ENCODE measurements around the gene CFAP74.

The CFAP74 gene

DNA sequence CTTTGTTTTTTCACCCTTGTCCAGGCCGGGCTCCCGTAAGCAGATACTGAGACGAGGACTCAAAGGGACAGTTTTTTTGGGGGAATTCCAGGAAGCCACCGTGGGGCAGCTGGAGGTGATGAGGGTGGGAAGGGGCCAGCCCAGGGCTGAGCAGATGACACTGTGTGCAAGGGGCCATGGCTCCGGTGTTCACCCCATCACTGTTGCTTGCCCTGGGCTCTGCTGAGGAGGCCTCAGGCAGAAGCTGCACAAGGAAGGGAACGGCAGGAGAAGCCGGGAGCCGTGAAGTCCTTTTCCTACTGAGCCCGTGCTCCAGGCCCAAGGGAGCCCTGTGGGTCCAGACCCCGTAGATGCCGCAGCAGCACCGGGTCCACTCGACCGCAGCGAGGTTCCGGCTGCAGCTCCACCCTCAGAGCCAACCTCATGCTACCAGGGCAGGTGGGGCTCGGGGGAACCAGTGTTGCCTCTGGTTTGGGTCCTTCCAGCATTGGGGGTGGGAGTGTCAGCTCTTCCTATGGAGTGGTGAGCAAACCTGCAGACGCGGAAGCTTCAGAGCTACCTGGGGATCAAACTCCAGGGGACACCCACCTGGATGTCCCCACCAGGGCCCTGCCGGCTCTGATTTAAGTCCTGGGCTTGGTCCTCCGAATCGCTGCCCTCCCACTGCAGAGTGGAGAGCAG, 92.8 kb downstream of the CFAP74 start:
- DNase-seq: no peak

DNA sequence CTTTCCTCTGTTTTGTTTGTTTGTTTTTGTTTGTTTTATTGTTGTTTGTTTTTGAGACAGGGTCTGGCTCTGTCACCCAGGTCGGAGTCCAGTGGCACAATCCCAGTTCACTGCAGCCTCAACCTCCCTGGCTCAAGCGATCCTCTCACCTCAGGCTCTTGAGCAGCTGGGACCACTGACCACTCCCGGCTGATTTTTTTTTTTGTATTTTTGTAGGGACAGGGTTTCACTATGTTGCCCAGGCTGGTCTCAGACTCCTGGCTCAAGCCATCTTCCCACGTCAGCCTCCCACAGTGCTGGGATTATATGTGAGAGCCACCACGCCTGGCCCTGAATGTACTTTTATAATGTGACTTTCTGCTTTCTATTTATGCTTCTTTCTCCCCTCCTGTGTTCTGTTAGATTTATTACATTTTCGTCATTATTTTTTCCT, 93.5 kb downstream of the CFAP74 start:
- DNase-seq: no peak

DNA sequence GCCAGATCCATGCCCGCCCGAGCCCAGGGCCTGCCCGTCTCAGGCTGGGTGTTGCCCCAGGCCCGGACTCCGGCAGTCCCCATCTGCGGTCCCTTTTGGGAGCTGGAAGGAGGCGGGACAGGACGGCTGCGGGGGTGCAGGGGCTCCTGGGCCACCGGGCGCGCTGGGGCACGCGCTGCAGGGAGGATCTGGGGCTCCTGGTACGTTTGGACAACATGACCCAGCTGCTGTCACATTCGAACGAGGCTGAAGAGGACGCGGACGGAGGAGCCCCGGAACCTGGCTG, 95.1 kb downstream of the CFAP74 start:
- no peak for DNase-seq

DNA sequence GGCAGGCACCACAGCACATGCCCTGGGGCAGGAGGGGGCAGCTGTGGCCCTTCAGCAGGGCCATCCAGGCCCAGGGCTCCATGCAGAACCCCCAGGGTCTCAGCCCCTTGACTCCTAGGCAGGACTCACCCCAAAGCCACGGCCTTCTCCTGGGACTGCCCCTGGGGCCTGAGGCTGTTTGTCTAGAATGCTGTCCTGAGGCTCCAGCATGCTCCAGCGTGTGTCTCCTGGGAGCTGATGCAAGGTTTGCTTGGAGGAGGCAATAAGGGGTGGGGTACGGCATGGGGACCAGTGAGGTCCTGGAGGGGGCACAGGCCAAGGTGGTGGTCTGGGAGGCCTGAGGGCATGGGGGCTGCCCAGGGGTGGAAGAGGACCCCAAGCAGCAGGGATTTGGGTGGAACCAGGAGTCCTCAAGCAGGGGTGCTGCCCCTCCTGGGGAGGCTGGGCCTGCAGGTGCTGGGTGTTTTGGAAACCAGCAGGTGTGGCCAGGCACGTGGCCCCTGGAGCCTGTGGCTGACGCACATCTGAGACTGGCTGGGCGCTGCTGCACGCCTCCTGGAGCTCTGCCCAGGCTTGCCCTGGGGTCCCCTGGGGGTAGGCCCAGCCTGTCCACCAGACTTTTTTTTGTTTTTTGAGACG, 96.4 kb downstream of the CFAP74 start:
- no peak for DNase-seq

DNA sequence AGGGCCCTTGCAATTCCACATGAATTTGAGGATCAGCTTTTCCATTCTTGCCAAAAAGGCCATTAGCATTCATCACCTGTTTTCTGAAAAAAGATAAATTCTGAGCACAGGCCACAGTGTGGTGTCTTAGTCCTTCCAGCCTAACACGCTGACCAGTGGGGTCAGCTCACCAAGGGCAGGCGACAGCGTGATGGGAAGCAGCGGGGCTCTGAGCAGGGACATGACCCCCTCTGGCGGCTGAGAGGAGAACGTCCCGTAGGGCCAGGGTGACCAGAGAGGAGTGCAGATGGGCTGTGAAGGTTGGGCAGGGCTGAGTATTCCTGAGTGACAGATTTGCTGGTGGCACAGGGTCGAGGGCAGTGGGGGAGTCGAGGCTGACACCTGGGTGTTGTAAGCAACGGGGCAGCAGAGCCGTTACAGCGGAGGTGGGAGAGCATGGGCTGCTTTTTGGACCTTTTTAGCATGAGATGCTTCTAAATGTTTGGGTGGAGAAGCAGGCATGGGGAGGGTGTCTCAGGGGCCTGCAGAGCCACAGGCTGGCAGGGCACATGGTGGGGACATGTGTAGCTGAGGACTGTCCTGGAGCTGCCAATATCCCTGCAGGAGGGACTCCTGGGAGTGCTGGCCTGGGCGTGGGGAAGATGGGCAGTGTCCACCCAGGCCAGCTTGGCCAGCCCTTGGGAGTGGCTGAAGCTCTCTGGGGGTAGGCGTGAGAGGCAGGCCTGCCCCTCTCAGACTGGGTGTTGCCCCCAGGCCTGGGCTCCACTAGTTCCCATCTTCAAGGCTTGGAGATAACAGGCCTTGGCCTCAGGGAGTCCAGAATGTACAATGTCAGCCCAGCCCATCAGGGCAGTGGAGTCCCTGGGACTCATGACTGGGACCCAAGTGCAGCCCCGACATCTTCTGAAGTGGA, 97.1 kb downstream of the CFAP74 start:
- DNase-seq: no peak

DNA sequence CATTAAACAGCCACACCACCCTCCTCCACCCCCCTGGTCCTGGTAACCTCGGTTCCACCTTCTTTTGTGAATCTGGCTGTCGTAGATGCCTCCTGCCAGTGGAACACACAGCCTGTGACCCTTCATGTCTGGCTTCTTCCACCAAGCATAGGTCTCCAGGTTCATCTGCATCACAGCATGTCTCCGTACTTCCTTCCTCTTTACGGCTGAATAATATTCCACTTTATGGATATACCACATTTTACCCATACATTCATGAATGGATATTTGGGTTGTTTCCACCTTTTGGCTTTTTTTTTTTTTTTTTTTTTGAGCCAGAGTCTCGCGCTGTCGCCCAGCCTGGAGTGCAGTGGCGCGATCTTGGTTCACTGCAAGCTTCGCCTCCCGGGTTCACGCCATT, 100.4 kb downstream of the CFAP74 start:
- no peak for DNase-seq

DNA sequence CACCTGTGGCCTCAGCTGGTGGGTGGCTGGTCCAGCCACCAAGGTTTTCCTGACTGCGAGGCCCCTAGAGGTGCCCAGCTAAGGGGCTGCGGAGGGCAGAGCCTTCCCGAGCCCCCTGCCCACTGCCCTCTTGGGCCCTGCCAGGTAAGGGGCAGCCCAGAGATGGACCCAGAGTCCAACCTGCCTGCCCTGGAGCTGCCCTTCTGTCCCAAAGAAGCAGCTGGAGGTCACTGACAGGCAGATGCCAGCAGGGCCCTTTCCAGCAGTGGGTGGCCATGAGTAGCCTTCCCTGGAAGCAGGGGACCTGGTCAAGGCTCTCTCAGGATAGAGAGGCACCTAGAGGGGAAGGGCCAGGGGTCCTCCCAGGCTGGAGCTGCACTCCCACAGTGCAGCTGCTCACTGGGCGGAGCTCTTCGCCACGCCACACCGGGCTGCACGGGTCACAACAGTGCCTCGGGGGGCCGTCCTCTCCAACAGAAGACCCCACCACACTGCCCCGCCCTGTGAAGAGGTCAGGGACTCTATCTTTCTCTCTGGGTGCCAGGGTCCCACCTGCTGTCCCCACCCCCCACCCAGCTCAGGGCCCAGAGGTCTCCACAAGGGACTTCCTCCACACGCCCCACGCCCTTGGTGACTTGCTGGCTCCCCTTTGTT, 101.8 kb downstream of the CFAP74 start:
- DNase-seq: no peak

DNA sequence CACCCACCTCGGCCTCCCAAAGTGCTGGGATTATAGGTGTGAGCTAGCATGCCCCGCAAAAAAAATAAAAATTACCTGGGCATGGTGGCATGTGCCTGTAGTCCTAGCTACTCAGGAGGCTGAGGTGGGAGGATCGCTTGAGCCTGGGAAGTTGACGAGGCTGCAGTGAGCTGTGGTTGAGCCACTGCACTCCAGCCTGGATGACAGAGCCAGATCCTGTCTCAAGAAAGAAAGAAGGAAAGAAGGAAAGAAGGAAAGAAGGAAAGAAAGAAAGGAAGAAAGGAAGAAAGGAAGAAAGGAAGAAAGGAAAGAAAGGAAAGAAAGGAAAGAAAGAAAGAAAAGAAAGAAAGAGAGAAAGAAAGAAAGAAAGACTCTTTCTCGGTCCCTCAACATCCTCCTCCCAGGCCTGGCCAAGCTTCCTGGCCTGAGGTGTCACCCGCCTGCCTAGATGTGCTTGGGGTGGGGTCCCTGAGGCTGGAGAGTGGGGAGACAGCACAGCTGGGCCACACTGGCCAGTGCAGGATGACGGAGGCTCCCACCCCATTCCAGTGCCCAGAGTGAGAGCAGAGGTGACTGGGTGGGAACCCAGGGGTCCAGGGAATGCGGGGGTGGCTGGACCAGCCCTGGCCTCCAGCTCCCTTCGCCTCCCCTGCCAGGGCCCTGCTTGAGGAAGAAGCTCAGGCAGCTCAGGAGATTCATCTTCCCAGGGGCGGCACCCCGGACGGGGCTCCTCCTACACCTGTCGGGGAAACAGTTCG, 102.5 kb downstream of the CFAP74 start:
- DNase-seq: no peak

DNA sequence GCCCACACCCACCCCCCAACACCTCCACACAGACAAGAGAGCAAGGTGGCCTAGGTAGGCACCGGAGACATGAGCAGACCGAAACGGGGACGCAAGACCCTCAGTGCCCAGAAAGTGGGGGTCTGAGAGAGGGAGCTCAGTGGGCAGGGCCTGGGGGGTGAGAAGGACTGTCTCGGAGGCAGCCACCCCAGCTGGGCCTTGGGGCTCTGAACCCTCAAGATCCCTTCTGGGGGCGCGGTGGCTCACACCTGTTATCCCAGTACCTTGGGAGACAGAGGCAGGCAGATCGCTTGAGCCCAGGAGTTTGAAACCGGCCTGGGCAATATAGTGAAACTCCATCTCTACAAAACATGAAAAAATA, 103.6 kb downstream of the CFAP74 start:
- no peak for DNase-seq

DNA sequence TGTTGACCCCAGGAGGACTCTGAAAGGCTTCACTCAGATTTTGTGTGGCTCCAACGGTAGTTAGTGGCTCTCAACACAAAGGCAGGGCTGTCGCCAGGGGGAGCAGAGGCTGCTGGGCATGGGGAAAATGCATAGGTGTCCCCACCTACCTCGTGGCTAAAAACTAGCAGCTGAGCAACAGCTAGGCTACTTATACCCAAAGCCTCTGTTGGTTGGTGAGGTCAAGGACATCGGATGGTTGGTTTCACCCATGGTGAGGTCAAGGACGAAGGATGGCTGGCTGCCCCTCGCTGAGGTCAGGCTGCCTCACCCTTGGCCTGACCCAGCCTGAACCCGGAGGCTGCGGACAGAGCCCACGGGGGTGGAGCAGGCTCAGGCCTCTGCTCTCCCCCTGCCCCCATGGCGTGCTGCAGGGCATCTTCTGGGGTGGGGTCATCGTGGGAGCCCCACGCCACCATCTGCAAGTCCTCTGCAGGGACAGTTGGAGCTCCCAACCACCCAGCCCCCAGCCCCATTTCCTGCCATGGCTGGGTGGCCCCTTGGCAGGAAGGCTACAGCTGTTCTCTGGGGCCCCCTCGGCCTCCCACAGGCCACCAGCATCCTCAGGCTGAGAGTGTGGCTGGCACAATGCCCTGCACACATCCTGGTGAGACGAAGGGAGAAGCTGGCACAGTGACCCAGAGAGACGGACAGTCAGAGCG, 104.2 kb downstream of the CFAP74 start:
- no peak for DNase-seq

DNA sequence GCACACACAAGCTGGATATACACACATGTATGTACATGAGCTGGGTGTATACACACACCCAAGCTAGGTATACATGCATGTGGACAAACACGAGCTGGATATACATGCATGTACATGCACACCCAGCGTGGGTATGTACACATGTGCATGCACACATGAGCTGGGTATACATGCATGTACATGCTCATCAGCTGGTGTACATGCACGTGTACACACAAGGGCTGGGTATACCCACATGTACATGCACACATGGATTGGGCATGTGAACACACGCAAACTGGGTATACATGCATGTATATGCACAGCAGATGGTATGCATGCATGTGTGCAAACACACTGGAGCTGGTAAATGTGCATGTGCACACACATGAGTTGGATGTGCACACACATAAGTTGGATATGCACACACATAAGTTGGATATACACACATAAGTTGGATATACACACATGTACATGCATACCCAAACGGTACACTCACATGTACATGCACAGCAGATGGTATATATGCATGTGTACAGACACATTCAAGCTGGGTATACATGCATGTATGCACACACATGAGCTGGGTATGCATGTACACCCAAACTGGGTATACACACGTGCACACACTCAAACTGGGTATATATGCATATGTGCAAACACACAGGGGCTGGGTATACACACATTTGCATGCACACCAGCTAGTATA, 105.2 kb downstream of the CFAP74 start:
- DNase-seq: no peak

DNA sequence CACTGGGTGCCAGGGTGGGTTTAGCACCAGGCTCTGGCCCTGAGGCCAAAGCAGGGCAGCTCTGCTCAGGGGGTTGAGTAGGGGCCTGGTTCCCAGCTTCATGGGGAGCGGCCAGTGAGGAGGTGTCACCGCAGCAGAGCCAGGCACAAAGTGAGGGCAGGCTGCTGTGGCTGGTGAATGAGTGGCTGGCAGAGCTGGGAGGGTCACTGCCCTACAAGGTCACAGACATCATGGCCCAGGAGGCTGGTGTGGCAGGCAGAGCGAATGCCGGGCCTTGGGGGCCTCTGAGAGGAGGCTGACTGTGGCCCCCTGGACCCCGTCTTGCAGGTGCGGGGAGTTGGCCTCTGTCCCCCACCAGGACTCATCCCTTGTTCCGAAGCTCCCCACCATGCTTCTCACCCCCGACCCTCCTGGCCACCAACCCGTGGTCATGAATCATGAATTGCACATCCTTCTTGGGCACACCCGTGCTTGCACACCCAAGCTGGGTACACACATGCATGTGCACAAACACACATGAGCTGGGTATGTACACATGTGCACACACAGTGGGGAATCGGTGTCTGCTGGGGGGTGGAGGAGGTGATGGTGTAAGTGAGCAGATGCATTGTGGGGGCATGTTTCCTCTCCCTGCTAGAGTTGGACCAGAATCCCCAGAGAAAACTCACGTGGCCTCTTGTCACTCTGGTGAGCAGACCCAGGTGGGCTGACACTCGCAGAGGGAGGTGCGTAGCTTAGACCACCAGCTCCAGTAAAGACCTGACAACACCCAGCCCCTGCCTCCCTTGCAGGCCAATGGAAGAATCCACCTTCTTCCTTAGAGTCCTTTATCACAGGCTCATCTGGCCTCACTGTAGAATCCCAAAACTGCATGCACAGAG, 107.9 kb downstream of the CFAP74 start:
- DNase-seq: no peak

DNA sequence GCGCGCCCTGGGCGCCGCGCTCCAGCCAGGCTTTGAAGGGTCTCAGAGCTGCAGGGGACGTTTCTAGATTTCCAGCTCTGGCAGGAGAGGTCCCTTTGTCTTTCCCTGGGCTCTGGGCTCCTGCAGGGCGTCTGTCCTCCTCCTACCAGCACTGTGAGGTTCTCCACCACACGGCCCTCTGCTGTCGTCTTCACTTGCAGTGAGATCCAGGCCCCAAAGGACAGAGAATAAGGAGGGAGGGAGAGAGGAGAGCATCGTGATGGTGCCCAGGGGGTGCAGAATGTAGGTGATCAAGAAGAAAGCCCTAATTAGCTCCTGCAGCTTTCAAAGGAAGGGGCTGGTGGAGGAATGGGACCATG, 108.5 kb downstream of the CFAP74 start:
- no peak for DNase-seq

DNA sequence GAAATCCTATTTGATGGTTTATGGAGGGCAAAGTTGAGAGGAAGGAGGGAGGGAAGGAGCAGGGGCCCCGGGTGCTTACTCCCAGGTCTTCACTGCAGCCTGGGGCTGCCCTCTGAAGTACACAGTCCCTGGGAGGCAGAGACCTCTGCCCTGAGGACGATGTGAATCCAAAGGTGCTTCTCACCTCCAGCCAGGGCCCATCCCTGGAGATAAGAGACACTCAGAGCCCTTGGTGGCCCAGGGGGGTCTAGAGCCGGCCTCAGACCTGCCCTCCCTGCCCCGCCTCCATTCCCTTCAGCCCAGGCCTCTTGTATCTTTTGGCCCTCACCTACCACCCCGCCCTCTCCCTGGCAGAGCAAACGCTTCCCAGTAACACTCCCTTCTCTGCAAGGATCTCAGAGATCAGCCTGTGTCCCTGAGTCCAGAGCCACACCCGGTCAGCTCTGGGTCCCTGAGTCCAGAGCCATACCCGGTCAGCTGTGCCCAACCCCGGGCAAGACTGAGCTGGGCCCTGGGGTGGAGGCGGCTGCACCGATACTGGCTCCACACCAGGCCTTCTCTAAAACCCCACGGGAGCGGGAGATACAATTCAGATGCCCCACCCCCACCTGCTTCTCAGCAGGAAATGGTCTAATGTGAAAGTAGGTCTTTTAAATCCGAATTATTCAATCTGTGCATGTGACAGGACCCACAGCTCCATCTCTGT, 109.1 kb downstream of the CFAP74 start:
- no peak for DNase-seq

DNA sequence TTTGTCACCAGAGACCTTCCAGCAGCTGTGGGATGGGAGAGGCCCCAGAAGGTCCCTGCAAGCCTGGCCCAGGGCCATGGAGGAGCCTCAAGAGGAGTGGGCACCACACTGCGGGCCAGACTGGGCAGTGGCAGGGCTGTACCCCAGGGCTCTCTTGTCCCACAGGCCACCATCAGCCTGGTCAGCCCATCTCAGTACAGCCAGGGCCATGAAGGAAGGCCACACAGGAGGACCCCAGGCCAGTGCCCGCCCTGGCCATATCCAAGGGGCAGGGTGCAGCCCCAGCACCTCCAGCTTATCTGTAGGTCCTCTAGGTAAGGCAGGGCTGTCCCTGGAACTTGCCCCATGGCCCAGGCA, 109.6 kb downstream of the CFAP74 start:
- DNase-seq: no peak

DNA sequence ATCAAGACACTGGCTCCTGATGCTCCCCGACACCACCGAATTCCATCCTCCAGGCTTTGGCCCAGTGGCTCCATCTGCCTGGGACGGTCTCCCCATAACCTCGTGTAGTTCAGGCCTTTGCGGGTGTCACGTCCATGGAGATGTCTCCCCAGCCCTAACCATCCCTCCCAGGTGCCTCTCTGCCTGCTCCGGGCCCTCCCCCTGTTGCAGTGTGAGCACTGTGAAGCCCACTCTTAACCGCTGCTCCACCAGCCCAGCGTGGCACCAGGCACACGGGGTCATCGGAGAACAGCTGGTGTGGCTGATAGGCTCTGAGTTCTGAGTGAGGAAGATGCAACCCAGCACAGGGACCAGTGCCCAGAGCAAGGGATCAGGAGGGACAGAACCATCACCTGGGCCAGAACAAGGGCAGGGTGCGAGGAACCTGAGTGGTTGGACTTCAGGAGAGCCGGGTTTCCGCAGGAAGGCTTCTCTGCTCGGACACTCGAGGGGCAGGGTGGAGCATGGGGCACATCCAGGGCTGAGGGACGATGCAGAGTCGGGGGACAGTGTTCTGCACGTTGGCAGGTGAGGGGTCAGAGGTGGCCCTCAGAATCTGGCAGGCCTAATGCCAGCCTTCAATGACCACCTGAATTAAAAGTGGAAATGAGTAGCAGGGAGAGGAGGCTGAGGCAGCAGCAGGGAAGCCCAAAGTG, 110.1 kb downstream of the CFAP74 start:
- DNase-seq: no peak

DNA sequence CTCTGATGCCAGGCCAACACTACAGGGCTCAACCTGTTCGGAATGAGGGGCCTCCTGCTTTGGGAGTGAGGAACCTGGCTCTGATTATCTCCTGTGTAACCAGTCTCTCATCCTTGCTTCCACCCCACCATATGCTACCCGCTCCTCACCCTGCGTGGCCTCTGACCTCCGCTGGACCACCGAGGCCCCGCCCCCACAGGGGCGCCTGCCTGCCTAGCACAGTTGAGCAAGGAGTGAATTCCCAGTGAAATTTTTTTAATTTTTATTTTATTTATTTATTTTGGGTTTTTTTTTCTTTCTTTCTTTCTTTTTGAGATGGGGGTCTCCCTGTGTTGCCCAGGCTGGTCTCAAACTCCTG, 110.8 kb downstream of the CFAP74 start:
- no peak for DNase-seq

DNA sequence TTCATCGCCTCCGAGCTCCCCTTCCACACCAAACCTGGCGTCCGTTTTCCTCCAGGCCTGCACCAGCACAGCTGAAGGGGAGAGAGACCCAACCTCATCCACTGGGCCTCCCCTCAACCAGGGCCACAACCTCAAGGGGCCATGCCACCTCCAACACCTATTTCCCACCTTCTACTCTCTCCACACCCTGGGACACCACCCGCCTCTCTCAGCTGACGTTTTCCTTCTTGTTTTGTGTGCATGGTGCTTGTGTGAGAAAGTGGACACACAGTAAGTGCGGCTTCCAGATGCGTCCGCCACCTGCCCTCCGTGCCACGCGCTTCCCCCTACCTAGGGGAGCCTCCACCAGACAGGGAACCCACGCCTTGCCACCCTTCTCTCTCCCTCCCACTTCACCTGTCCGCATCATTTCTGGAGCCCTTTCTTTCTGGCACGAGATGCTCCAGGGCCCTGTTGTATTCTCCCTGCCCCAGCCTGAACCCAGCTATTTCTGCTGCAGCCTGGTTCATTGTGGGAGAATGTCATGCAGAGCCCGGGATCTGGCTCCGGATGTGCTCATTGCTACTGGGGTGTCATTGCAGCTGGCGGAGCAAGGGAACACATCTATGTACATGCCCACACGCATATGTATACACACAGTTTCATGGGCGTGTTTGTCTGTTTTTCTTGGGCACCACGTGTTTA, 111.4 kb downstream of the CFAP74 start:
- no peak for DNase-seq

Data from NCI-H1048 (cell line).